NCI-H2196 treated with DMSO at 0.1 percent for 48 hours (cell line): Measurements from ENCODE around the gene SDK1.

Experiments used
- DNase-seq: peaks from one replicate; lab custom pipeline; 2025; ENCODE audit not compliant: unreplicated experiment; lab: John Stamatoyannopoulos, UW

The SDK1 gene

DNA sequence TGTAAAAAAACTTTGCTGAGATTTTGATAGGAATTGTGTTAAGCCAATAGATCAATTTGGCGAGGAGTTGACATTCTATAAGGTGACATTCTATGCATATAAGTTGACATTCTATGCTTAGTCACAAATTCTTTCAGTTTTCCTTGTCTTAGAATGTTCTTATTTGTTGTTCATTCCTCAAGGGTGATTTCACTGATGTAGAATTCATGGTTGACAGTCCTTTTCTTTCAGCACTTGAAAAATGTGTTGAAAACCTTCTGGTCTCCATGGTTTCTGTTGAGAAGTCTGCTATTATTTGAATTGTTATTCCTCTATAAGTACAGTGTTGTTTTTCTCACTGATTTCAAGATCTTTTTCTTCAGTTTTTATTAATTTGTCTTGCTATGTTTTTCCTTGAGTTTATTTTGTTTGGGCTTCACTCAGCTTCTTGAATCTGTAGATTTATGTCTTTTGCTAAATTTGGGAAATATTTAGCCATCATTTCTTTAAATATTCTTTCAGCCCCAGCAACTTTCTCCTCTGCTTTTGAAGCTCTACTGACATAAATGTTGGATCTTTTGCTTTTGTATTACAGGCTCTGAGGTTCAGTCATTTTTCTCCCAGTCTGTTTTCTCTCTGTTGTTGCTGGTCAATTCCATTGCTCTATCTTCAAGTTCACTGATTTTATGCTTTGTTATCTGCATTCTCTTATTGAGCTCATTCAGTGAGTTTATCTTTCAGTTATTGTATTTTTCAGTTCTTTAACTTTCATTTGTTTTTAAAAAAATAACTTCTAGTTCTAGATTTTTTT lies 154.9 kb downstream of the SDK1 start:
- no peak for DNase-seq

DNA sequence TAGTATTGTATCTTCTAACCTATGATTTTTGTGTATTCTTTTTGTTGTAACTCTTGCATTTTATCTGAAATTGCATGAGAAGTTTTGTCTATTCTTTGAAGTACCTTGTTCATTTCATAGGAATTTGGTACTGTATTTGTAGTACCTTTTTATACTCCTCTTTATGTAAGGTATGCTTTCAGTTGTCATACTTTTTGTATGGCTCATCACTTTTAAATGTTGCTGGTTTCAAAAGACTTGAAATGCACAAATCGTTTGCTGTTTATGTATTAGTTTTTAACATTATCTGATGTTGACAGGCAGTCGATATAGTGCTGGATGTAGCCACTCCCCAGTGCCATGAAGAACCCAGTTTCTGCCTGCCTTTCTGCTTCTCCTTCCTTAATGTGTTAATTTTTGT lies 158.1 kb downstream of the SDK1 start:
- no peak for DNase-seq

- DNase-seq, result no peak
Observed at GRCh38 chr7:3461923-3462322, 160.9 kb downstream of the SDK1 start.

DNA sequence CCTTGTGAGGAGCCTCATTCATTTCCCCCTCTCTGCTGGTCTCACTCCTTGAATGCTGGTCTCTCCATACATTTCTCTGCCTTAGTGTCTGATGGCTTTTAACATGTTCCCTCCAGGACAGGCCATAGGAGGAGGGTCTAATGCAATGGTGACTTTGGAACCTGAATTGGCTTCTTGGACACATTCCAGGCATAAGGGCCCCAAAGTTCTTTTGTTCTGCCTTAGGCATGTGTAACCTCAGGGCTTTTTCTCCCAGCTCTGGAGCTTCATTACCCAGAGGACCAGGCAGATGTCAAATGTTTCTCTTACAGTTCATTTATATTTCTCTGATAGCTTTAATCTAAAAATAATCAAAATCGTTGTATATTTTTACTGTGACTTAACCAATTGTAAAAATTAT lies 162.6 kb downstream of the SDK1 start:
- DNase-seq, result no peak

DNA sequence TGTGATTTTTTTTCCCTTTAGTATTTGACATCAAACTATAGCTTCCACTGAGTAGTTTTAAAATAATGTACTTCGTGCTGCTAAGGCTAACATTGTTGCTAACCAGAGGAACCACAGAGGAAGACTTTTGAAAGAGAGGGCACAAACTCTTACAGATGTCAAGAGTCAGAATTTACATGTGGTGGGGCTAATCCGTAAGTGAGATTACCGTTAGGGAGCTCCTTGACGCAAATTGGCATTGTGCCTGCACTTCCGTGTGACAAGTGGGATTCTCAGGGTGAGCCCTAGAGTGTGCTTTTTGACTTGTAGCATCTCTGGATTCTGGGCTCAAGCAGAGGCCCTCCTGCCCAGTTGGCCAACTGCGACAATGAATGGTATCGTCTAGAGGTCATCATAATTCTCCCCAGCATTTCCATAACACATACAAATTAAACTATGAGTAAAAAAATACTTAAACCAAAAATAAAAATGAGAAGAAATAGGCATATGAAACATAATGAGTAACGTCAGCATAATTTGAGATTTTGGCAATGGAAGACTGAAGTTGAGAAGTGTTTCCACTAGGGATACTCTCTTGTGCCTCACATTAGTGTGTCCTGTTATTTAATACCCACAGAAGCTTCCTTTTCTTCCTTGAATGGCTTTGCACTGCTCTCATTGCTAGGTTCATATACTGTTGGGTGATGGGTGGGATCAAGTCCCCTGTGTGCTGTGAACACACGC lies 164.0 kb downstream of the SDK1 start:
- no peak for DNase-seq

DNA sequence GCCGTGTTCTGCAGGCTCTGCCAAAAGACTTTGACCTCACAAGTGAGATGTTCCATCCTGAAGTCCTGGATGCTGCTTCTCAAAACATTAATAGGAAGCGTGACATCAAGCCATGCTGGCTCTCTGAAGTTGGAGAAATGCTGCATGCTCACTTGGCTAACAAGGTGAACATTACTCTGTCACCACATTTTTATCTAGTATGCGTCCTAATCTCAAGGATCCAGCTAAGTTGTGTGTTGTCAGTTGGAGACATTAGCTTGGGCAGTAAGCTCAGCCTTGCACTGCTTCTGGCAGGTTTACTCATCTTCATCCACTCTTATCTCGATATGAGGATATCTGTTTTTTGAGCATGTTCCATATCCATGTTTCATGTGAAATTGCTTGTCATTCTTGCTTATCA lies 165.2 kb downstream of the SDK1 start:
- no peak for DNase-seq

GRCh38 chr7:3469641-3470040 lies 168.6 kb downstream of the SDK1 start:
- DNase-seq, result no peak

GRCh38 chr7:3480197-3480596 lies 179.1 kb downstream of the SDK1 start:
- no peak for DNase-seq

DNA sequence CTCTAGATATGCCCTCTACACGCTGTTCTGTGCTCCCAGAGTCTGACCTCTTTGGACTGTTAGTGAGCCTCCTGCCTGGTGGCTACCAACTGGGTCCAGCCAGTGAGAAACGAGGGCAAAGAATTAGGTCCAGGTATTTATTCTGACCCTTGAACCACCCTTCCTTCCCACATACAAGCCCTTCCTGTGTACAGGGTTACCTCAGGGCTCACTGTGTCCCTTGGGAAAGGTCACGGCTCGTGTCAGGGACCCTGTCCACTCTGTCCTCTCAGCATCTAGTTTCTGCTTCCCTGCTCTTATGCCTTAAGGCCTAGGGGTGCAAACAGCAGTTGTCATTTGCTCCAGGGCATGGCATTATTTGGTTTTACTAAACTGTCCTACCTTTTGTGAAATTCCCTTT lies 180.4 kb downstream of the SDK1 start:
- DNase-seq, result no peak

- no peak for DNase-seq
Observed at GRCh38 chr7:3482147-3482921, 181.3 kb downstream of the SDK1 start.

GRCh38 chr7:3486841-3487240 lies 185.8 kb downstream of the SDK1 start:
- no peak for DNase-seq

DNA sequence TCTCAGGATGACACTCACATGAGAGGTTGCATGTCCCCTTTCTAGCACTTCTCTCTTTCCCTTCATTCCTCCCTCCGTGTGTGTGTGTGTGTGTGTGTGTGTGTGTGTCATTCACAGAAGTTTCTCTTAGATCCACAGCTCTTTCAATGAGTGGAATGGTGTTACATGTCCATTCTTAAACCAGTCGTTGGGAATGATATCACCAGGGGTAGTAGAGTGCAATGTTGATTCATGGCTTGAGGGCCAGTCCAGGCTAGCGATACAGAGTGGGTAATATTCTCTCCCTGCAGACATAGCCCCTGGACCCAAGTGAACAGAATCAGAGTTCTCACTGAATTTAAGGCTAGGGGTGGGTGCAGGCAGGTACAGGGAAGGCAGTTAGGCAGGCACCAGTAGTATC lies 187.8 kb downstream of the SDK1 start:
- DNase-seq, result no peak

DNA sequence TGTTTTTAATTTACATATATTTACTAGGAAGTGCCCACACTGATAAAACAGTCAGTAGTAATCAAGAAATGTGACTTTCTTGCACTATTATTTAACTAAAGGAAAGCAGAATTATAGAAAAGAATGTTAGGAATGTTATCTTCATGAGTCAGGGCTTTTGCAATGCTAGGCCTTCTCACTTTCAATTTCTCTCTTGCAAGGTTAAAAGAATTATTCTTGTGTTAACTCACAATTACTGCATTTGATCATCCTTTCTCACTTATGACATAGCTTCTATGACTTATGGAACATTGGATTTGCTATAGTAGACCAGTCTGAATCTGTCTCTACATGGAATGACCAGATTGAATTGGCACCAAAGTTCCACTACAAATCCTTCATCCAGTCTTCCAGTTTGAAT lies 192.4 kb downstream of the SDK1 start:
- no peak for DNase-seq

DNA sequence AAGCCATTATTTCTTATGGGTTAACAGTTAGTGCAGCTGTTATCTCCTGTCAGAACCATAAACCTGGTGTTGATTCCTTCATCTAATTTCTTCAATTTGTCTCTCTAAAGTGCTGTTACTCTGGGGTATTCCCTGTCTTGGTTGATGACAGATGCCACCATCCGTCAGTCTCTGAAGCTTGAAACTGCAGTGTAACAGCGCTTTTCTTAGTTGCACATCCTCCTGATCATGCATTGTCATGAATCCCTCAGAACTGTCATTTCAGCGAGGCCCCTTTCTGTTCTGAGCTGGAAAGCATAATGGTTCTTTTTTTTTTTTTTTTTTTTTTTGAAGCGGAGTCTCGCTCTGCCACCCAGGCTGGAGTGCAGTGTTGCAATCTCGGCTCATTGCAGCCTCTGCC lies 193.9 kb downstream of the SDK1 start:
- DNase-seq, result no peak

DNA sequence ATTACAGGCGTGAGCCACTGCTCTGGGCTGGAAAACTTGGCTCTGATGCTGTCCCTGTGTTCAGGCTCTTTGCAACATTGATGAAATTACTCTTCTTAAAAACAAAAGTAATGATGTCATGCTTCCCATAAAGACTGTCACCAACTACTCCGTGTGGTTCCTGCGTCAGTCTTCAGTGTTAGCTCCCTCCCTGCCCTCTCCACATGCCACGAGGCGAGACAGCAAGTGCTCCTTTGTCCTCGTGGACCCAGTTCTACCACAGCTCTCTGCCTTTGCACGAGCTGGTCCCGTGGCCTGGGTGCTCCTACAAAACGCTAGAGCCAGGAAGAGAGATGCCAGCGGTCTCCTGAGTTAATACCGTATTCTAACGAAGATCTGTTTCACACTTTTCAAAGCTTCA lies 194.5 kb downstream of the SDK1 start:
- DNase-seq, result no peak

DNA sequence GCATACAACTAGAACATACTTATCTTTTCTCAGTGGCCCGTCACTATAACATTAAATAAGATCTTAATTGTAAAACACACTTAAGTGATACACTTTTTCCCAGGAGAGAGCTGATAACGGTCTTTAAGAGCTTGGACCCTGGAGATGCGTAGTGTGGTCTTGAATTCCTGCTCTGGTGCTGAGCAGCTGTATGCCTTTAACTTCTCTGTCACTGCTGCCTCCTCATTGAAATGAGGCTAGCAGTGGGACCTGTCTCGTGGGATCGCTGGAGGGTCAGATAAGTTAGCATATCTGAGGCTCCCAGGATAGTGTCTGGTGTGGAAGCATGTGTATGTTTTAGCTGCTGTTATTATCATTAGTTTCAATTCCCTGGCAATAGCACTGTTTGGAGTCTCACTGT lies 194.9 kb downstream of the SDK1 start:
- no peak for DNase-seq

DNA sequence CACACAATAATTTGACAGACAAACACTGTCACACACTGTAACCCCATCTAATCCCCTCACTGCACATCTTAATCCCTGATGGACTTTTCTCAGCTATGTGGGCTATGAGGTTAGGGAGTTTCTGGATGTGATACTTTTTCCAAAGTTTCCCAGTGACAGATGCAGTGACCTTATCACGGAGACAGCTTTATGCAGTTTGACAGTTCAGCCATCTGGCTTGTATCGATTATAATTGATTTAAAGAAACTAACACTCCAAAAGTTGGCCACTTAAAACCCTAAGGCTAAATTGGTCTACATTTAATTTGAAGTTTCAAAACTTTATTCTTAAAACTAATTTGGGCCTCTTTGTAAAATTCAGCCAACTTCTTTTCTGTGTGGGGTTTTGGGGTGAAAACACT lies 196.7 kb downstream of the SDK1 start:
- no peak for DNase-seq

GRCh38 chr7:3501671-3502070 lies 200.6 kb downstream of the SDK1 start:
- no peak for DNase-seq

DNA sequence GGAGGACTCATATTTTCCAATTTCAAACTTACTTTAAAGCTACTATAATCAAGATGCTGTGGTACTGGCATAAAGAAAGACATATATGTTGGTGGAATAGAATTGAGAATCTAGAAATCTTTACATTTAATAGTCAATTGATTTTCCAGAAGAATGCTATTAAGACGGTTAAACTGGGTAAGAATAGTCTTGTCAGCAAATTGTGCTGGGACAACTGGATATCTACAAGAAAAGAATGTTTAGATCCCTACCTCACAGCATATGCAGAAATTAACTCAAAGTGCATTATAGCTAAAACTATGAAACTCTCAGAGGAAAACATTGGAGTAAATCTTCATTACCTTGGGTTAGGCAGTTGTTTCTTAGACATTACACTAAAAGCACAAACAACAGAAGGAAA lies 203.3 kb downstream of the SDK1 start:
- no peak for DNase-seq

- DNase-seq, result no peak
Observed at GRCh38 chr7:3510101-3511020, 209.3 kb downstream of the SDK1 start.

- DNase-seq, result no peak
Observed at GRCh38 chr7:3517344-3517743, 216.3 kb downstream of the SDK1 start.
